Sigmoid colon (tissue), 3 donors: ENCODE results near the gene BUD13.

Experiments
- CTCF ChIP-seq, 4 experiments: fragments of 450-650 bp in 3 of 4; fragments of 200-600 bp in 1 of 4; IDR thresholded peaks; one replicate each; pipeline ENCODE4 v1.5.1; 2016 to 2019; ENCODE audit warnings: antibody characterized with exemption in 4 of 4, mild to moderate bottlenecking in 3 of 4, moderate library complexity in 2 of 4
- POLR2A ChIP-seq, 2 donors: fragments of 450-650 bp; IDR thresholded peaks; one replicate each; pipeline ENCODE4 v1.6.1; 2016; ENCODE audit warnings: antibody characterized with exemption in 2 of 2, mild to moderate bottlenecking in 2 of 2, moderate library complexity in 2 of 2

GRCh38 chr11:116788975-116789374 lies 16.2 kb upstream of the BUD13 start:
- TF ChIP-seq CTCF (IDR thresholded peaks at IDR 0.05) (no peak), POLR2A (IDR thresholded peaks at IDR 0.05) (no peak)
